H9 (cell line): ENCODE measurements around the gene PTK7. TPM values are rescaled to one million over a fixed set of nuclear protein-coding genes. Genes with fewer than 3 reads are reported as not detected.
A peak's percentile ranks its signal among the peaks of the same experiment; 100 is the strongest.

Experiments
- DNase-seq: peaks from one replicate; pipeline ENCODE4 v3.0.0-alpha.2; 2017
- H2AFZ ChIP-seq: one replicate; pipeline ENCODE4 v1.6.1; 2013; ENCODE audit warnings: mild to moderate bottlenecking, low read length, control low read depth, moderate library complexity
- H2AK5ac ChIP-seq: 2 replicates; pipeline ENCODE4 v1.6.1; 2013; ENCODE audit warnings: low read length, control low read depth, mixed read lengths; ENCODE audit not compliant: insufficient read length
- H2BK120ac ChIP-seq: one replicate; pipeline ENCODE4 v1.6.1; 2013; ENCODE audit warnings: low read depth, mild to moderate bottlenecking, low read length, control low read depth, inconsistent platforms; ENCODE audit not compliant: poor library complexity, severe bottlenecking
- H2BK12ac ChIP-seq: 2 replicates; pipeline ENCODE4 v1.6.1; 2013; ENCODE audit warnings: low read length, control low read depth, mixed read lengths, low read depth; ENCODE audit not compliant: insufficient read length
- H2BK15ac ChIP-seq: 2 replicates; pipeline ENCODE4 v1.6.1; 2013; ENCODE audit warnings: low read depth, low read length, control low read depth
- H2BK20ac ChIP-seq: one replicate; pipeline ENCODE4 v1.6.1; 2013; ENCODE audit warnings: low read depth, mild to moderate bottlenecking, low read length, control low read depth, inconsistent platforms; ENCODE audit not compliant: poor library complexity, severe bottlenecking
- H2BK5ac ChIP-seq: 2 replicates; pipeline ENCODE4 v1.6.1; 2013; ENCODE audit warnings: low read length, control low read depth, mixed read lengths; ENCODE audit not compliant: insufficient read length
- H3K14ac ChIP-seq: 2 replicates; pipeline ENCODE4 v1.6.1; 2013; ENCODE audit warnings: low read length, control low read depth; ENCODE audit not compliant: insufficient read depth
- H3K18ac ChIP-seq: 2 replicates; pipeline ENCODE4 v1.6.1; 2013; ENCODE audit warnings: low read depth, mild to moderate bottlenecking, mixed read lengths, low read length, control low read depth; ENCODE audit not compliant: insufficient read length
- H3K23ac ChIP-seq: 2 replicates; pipeline ENCODE4 v1.6.1; 2013; ENCODE audit warnings: low read length, control low read depth, mixed read lengths, low read depth; ENCODE audit not compliant: insufficient read length
- H3K23me2 ChIP-seq: 2 replicates; pipeline ENCODE4 v1.6.1; 2013; ENCODE audit warnings: low read depth, mild to moderate bottlenecking, mixed read lengths, low read length, control low read depth; ENCODE audit not compliant: insufficient read length, poor library complexity, severe bottlenecking
- H3K27ac ChIP-seq: 2 replicates; pipeline ENCODE4 v1.5.1; 2013; ENCODE audit warnings: low read length, control low read depth, mixed read lengths, low read depth; ENCODE audit not compliant: insufficient read length
- H3K27me3 ChIP-seq: 2 replicates; pipeline ENCODE4 v1.6.1; 2013; ENCODE audit warnings: low read length, control low read depth, inconsistent platforms; ENCODE audit not compliant: insufficient read depth
- H3K4ac ChIP-seq: 2 replicates; pipeline ENCODE4 v1.6.1; 2013; ENCODE audit warnings: low read depth, mild to moderate bottlenecking, control low read depth, inconsistent platforms, low read length, moderate library complexity
- H3K4me1 ChIP-seq: 2 replicates; pipeline ENCODE4 v1.6.1; 2013; ENCODE audit warnings: low read length, control low read depth, inconsistent platforms; ENCODE audit not compliant: insufficient read depth
- H3K4me2 ChIP-seq: 2 replicates; pipeline ENCODE4 v1.6.1; 2013; ENCODE audit warnings: low read length, control low read depth, mixed read lengths; ENCODE audit not compliant: insufficient read length, insufficient read depth
- H3K56ac ChIP-seq: 2 replicates; pipeline ENCODE4 v1.6.1; 2013; ENCODE audit warnings: low read depth, mild to moderate bottlenecking, mixed read lengths, low read length, control low read depth; ENCODE audit not compliant: insufficient read length
- H3K79me1 ChIP-seq: 2 replicates; pipeline ENCODE4 v1.6.1; 2013; ENCODE audit warnings: low read depth, mild to moderate bottlenecking, moderate library complexity, low read length, control low read depth, inconsistent platforms; ENCODE audit not compliant: insufficient read depth, poor library complexity, severe bottlenecking
- H3K79me2 ChIP-seq: 2 replicates; pipeline ENCODE4 v1.6.1; 2013; ENCODE audit warnings: low read length, control low read depth, inconsistent platforms; ENCODE audit not compliant: insufficient read depth
- H3K9ac ChIP-seq: 2 replicates; pipeline ENCODE4 v1.6.1; 2013; ENCODE audit warnings: low read length, control low read depth, mixed read lengths; ENCODE audit not compliant: insufficient read length; ENCODE audit errors: extremely low read depth
- H3K9me3 ChIP-seq: one replicate; pipeline ENCODE4 v1.6.1; 2013; ENCODE audit warnings: low read depth, low read length, inconsistent platforms; ENCODE audit not compliant: control insufficient read depth
- H3T11ph ChIP-seq: one replicate; pipeline ENCODE4 v1.6.1; 2013; ENCODE audit warnings: mild to moderate bottlenecking, low read length, control low read depth, inconsistent platforms
- H4K20me1 ChIP-seq: one replicate; pipeline ENCODE4 v1.6.1; 2013; ENCODE audit not compliant: control insufficient read depth, insufficient read length, insufficient read depth
- H4K5ac ChIP-seq: 2 replicates; pipeline ENCODE4 v1.6.1; 2013; ENCODE audit warnings: low read depth, mild to moderate bottlenecking, mixed read lengths, low read length, control low read depth; ENCODE audit not compliant: insufficient read length
- H4K8ac ChIP-seq: replicated peaks from 2 replicates; pipeline ENCODE4 v1.6.1; 2013; ENCODE audit warnings: low read length, control low read depth, mixed read lengths, low read depth; ENCODE audit not compliant: insufficient read length
- H4K91ac ChIP-seq: 2 replicates; pipeline ENCODE4 v1.6.1; 2013; ENCODE audit warnings: low read depth, mild to moderate bottlenecking, moderate library complexity, mixed read lengths, low read length, control low read depth; ENCODE audit not compliant: insufficient read length
- H3K27ac Mint-ChIP-seq, 3 experiments: 2 replicates in 2 of 3; 3 replicates in 1 of 3; pipeline ENCODE4 v1.8.0; 2020 to 2021; ENCODE audit warnings: mixed read lengths in 3 of 3, mild to moderate bottlenecking in 1 of 3, moderate library complexity in 1 of 3
- H3K27me3 Mint-ChIP-seq: 2 replicates; pipeline ENCODE4 v1.8.0; 2021; ENCODE audit warnings: low read depth, mild to moderate bottlenecking, moderate library complexity, mixed read lengths
- H3K36me3 Mint-ChIP-seq, 3 experiments: 2 replicates in 2 of 3; 3 replicates in 1 of 3; pipeline ENCODE4 v1.8.0; 2020 to 2021; ENCODE audit warnings: low read depth in 3 of 3, mixed read lengths in 3 of 3; ENCODE audit not compliant: insufficient read depth in 1 of 3
- H3K4me1 Mint-ChIP-seq, 2 experiments: 2 replicates each; pipeline ENCODE4 v1.8.0; 2020; ENCODE audit warnings: mixed read lengths in 2 of 2
- H3K4me3 Mint-ChIP-seq, 2 experiments: 2 replicates in 1 of 2; 3 replicates in 1 of 2; pipeline ENCODE4 v1.8.0; 2020 to 2021; ENCODE audit warnings: mild to moderate bottlenecking in 2 of 2, mixed read lengths in 2 of 2, moderate library complexity in 1 of 2
- H3K9me3 Mint-ChIP-seq, 2 experiments: 2 replicates in 1 of 2; 3 replicates in 1 of 2; pipeline ENCODE4 v1.8.0; 2020; ENCODE audit warnings: mild to moderate bottlenecking in 2 of 2, mixed read lengths in 2 of 2, moderate library complexity in 1 of 2
- CTCF ChIP-seq: fragments of 200-600 bp; sonication (generic); conservative IDR thresholded peaks from 3 replicates; pipeline ENCODE4 v1.8.0; 2021; ENCODE audit warnings: antibody characterized with exemption, mild to moderate bottlenecking
- WGBS: extraction: QIAGEN DNeasy Blood & Tissue Kit; methylation state at CpG from one replicate; pipeline ENCODE4 v1.1.7; 2013; ENCODE audit warnings: missing lambda C conversion rate, low lambda C conversion rate, mixed read lengths; ENCODE audit not compliant: insufficient read length; ENCODE audit errors: extremely low coverage; 5-methylcytosine and 5-hydroxymethylcytosine counted together
- total RNA-seq: library from RNA; stranded (reverse); gene quantifications from 2 replicates; pipeline ENCODE4 v1.2.1, GENCODE V29; 2021

Gene PTK7
- total RNA-seq, 1 experiment from 2014 or later: 128 TPM

GRCh38 chr6:43170931-43171706 is 95.0 kb downstream of the PTK7 start, which contains the start of gene SRF:
TSS of gene SRF (plus strand) at chr6:43171269. CDS start at chr6:43171657, 388 bp downstream.
- H3K56ac ChIP-seq: no peak within 1 kb of the TSS
- H2BK20ac ChIP-seq: no peak within 1 kb of the TSS
- H4K5ac ChIP-seq: peak within 1 kb of the TSS; percentile 8
- H3K23ac ChIP-seq: no peak within 1 kb of the TSS
- peak within 1 kb of the TSS; percentile 96 for H2BK120ac ChIP-seq
- peak within 1 kb of the TSS; percentile 78 for H3T11ph ChIP-seq
- peak within 1 kb of the TSS; percentile 99 for H3K18ac ChIP-seq
- no peak within 1 kb of the TSS for H4K91ac ChIP-seq
- H3K27me3 Mint-ChIP-seq: peaks cover 6% of the 10 kb centered on the region
- peaks cover 32 to 35% of the 10 kb centered on the region in 2 experiments for H3K4me1 Mint-ChIP-seq
- H3K27ac ChIP-seq: peak within 1 kb of the TSS; percentile 60
- no peaks in the 10 kb centered on the region for H3K9me3 ChIP-seq
- H3K27me3 ChIP-seq: no peaks in the 10 kb centered on the region
- peaks cover 0 to 3% of the 10 kb centered on the region in 2 experiments; a peak in 2 of 5 replicates for H3K9me3 Mint-ChIP-seq
- H2AFZ ChIP-seq: no peak within 1 kb of the TSS
- H3K14ac ChIP-seq: peak within 1 kb of the TSS; percentile 92
- peak within 1 kb of the TSS; percentile 42; the same call in 1 of the 2 replicates for H3K4ac ChIP-seq
- peaks cover 19 to 27% (median 21%) of the 10 kb centered on the region in 3 experiments for H3K36me3 Mint-ChIP-seq
- no peak within 1 kb of the TSS for H2AK5ac ChIP-seq
- H2BK15ac ChIP-seq: no peak within 1 kb of the TSS; the same call in 1 of the 2 replicates
- peak within 1 kb of the TSS; percentile 99 to 100 for H3K4me3 Mint-ChIP-seq
- no CpG with 5 or more reads among the region's 83 CpGs for WGBS
- peak within 1 kb of the TSS; percentile 23 for H2BK5ac ChIP-seq
- TF ChIP-seq CTCF: peak; percentile 77
- peak; percentile 99 for DNase-seq
- peaks cover 2% of the 10 kb centered on the region; the same call in 1 of the 2 replicates for H3K79me2 ChIP-seq
- H3K23me2 ChIP-seq: peaks cover 23% of the 10 kb centered on the region
- H3K27ac Mint-ChIP-seq: peak within 1 kb of the TSS; percentile 93 to 100 (median 99)
- H4K8ac ChIP-seq: no peak within 1 kb of the TSS
- H2BK12ac ChIP-seq: no peak within 1 kb of the TSS
- no peaks in the 10 kb centered on the region for H4K20me1 ChIP-seq
- H3K4me1 ChIP-seq: peaks cover 4% of the 10 kb centered on the region; the same call in 1 of the 2 replicates
- H3K79me1 ChIP-seq: peaks cover 4% of the 10 kb centered on the region
- H3K9ac ChIP-seq: peak within 1 kb of the TSS; percentile 73
- peak within 1 kb of the TSS; percentile 79 for H3K4me2 ChIP-seq
